ENCODE results near the gene TRIM41. TPM values are rescaled to one million over a fixed set of nuclear protein-coding genes. Genes with fewer than 3 reads are reported as not detected.

The TRIM41 gene
- total and polyA plus RNA-seq, 2 of the 13 experiments (the other 11 are each of a cell fraction or from before 2014, with no cell fraction given), result 10.2 to 16.7 TPM

DNA sequence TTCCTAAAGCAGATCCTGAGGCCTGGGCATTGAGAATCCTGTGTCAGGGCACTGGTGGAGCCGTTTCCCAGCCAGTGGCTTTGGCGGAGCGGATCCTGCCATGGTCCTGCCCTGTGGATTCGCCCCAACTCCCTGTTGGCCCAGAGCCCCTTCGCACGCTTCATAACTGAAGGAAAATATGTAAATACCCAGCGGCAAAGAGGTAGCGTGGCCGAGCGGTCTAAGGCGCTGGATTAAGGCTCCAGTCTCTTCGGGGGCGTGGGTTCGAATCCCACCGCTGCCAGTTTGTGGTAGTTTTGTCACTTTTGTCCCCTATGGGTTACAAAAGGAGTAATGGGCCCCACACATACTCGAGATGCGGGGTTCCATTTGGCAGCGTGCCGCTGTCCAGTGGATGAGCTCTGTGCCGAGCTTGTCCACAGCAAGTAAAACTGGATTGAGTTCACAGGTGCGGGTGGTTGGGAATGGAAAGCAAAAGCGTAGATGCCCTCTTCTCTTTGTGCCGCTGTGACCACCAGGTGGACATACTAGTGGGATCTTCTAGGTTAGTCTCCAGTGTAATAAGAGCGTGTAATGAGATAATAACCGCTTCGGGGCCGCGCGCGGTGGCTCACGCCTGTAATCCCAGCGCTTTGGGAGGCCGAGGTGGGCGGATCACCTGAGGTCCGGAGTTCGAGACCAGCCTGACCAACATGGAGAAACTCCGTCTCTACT lies 35.4 kb upstream of the TRIM41 start (continued):
- TF ChIP-seq SNAPC4 (CRISPR knock-in tag; IDR thresholded peaks at IDR 0.05) (no peak), NBN (conservative IDR thresholded peaks at IDR 0.05) (no peak), SPEN (CRISPR knock-in tag; IDR thresholded peaks at IDR 0.05; ENCODE audit: low read depth) (no peak; the same call in 1 of the 2 replicates), SNAPC5 (CRISPR knock-in tag; IDR thresholded peaks at IDR 0.05; ENCODE audit: borderline replicate concordance) (no peak), ZSCAN9 (CRISPR knock-in tag; IDR thresholded peaks at IDR 0.05; ENCODE audit: borderline replicate concordance) (peak; percentile 49; the same call in 1 of the 2 replicates), NCOR1 (IDR thresholded peaks at IDR 0.05; ENCODE audit: borderline replicate concordance, low read length) (peak; percentile 28; the same call in 1 of the 2 replicates), RERE (CRISPR knock-in tag; IDR thresholded peaks at IDR 0.05; ENCODE audit: low read depth) (peak; percentile 53), ARNT2 (CRISPR knock-in tag; IDR thresholded peaks at IDR 0.05; ENCODE audit: low read depth) (peak; percentile 71; the same call in 1 of the 2 replicates), ZNF773 (CRISPR knock-in tag; IDR thresholded peaks at IDR 0.05; ENCODE audit: borderline replicate concordance) (peak; percentile 86; the same call in 1 of the 2 replicates), ISL2 (CRISPR knock-in tag; IDR thresholded peaks at IDR 0.05) (peak; percentile 47; the same call in 1 of the 2 replicates), TFE3 (CRISPR knock-in tag; IDR thresholded peaks at IDR 0.05) (no peak)
- TF ChIP-seq, protein P1, sequence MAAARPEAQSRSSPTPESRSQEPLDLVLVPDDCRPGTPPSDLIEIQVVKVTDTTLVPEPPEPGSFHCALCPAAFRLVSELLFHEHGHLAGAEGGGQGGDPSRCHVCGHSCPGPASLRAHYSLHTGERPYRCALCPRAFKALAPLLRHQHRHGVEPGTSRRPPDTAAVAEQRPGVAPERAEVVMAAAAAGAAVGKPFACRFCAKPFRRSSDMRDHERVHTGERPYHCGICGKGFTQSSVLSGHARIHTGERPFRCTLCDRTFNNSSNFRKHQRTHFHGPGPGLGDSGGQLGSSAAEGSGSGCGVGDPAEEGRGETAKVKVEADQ (CRISPR knock-in tag; IDR thresholded peaks at IDR 0.05; ENCODE audit: borderline replicate concordance), result peak; percentile 79; the same call in 1 of the 2 replicates
- TF ChIP-seq, protein P2, sequence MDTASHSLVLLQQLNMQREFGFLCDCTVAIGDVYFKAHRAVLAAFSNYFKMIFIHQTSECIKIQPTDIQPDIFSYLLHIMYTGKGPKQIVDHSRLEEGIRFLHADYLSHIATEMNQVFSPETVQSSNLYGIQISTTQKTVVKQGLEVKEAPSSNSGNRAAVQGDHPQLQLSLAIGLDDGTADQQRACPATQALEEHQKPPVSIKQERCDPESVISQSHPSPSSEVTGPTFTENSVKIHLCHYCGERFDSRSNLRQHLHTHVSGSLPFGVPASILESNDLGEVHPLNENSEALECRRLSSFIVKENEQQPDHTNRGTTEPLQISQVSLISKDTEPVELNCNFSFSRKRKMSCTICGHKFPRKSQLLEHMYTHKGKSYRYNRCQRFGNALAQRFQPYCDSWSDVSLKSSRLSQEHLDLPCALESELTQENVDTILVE (CRISPR knock-in tag; IDR thresholded peaks at IDR 0.05), result peak; percentile 77
